ENCODE measurements around the gene NUP107. TPM values are rescaled to one million over a fixed set of nuclear protein-coding genes. Genes with fewer than 3 reads are reported as not detected.

NUP107 gene
- total and polyA plus RNA-seq, 2 donors (not counting 1 experiment from before 2014, with no cell fraction given), result 23.2 to 77.3 TPM

DNA sequence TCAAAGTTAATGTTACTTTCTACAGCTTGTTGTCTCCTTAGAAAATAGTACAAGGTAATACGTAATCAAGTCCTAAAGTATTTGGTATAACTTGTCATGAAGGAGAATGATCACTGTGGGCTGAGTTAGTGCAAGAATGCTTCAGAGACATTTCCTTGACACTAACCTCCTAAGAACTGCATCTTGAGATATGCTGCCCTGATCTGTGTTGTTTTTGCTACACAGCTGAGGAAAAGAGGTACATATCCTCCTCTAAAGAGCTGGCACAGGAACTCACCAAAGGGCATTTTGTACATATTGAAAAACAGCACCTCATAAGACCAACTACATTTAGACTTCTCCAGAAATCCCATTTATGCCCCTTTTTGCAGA is 47.4 kb upstream of the NUP107 start:
- Mint-ChIP-seq H3K4me3 (peak overlapping the region; percentile 67), H3K9me3 (ENCODE audit: insufficient read depth) (no peaks in the 10 kb centered on the region), H3K4me1 (peaks cover 77% of the 10 kb centered on the region), H3K27ac (peak overlapping the region; percentile 85), H3K27me3 (no peaks in the 10 kb centered on the region)
- Histone ChIP-seq H3K79me2 (ENCODE audit: control insufficient read depth, insufficient read depth, low read length) (peaks cover 99% of the 10 kb centered on the region), H3K9ac (ENCODE audit: low read length) (no peak overlapping the region), H3K4me3 (ENCODE audit: control extremely low read depth in 1 of 5, extremely low read depth in 1 of 5, insufficient read depth in 1 of 5, low read depth in 2 of 5, low read length in 4 of 5) (no peak overlapping the region), H3K4me2 (replicated peaks; ENCODE audit: low read depth, low read length, poor library complexity, severe bottlenecking) (peak overlapping the region; percentile 5), H3K9me3 (ENCODE audit: control extremely low read depth in 1 of 3, control insufficient read depth in 2 of 3, insufficient read depth in 1 of 3, low read length in 2 of 3) (no peaks in the 10 kb centered on the region), H3K27me3 (replicated peaks in 1 of 4; ENCODE audit: control extremely low read depth in 1 of 4, control insufficient read depth in 3 of 4, insufficient read depth in 4 of 4, low read length in 3 of 4) (no peaks in the 10 kb centered on the region), H3K36me3 (replicated peaks in 1 of 2; ENCODE audit: control extremely low read depth in 1 of 2, control insufficient read depth in 1 of 2, extremely low read depth in 1 of 2, insufficient read depth in 2 of 2, low read length in 1 of 2) (peaks cover 3 to 5% of the 10 kb centered on the region in 2 experiments), H4K20me1 (ENCODE audit: control insufficient read depth, insufficient read depth, low read length, poor library complexity, severe bottlenecking) (peaks cover 71% of the 10 kb centered on the region), H3K4me1 (ENCODE audit: control insufficient read depth in 2 of 2, insufficient read depth in 2 of 2, low read length in 2 of 2) (peaks cover 47 to 61% of the 10 kb centered on the region in 2 donors), H3K27ac (ENCODE audit: low read length in 2 of 2) (peak overlapping the region in 1 of 2 donors; percentile 77), H2AFZ (ENCODE audit: insufficient read depth, low read depth, low read length, poor library complexity, severe bottlenecking) (no peak overlapping the region)
- ChIA-PET POLR2A (no interaction called here), CTCF (interaction anchor here (0.7 to 1.8 kb wide), 4 partner anchors 220 to 283 kb away, joined by 3 to 7 read pairs (median 4); no protein-coding TSS in a partner anchor)
- intact Hi-C loops (cut with micrococcal nuclease), result no loop called here
- WGBS (ENCODE audit: insufficient coverage), result no CpG with 5 or more reads among the region's 1 CpG
- no peak for ATAC-seq (ENCODE audit: low read depth)
- TF ChIP-seq EZH2 (IDR thresholded peaks at IDR 0.05; ENCODE audit: borderline replicate concordance, insufficient read depth, low read depth, low read length, poor library complexity, severe bottlenecking), result no peak
- TF ChIP-seq, protein P1, sequence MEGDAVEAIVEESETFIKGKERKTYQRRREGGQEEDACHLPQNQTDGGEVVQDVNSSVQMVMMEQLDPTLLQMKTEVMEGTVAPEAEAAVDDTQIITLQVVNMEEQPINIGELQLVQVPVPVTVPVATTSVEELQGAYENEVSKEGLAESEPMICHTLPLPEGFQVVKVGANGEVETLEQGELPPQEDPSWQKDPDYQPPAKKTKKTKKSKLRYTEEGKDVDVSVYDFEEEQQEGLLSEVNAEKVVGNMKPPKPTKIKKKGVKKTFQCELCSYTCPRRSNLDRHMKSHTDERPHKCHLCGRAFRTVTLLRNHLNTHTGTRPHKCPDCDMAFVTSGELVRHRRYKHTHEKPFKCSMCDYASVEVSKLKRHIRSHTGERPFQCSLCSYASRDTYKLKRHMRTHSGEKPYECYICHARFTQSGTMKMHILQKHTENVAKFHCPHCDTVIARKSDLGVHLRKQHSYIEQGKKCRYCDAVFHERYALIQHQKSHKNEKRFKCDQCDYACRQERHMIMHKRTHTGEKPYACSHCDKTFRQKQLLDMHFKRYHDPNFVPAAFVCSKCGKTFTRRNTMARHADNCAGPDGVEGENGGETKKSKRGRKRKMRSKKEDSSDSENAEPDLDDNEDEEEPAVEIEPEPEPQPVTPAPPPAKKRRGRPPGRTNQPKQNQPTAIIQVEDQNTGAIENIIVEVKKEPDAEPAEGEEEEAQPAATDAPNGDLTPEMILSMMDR (IDR thresholded peaks at IDR 0.05), result no peak
- DNase-seq, result no peak

DNA sequence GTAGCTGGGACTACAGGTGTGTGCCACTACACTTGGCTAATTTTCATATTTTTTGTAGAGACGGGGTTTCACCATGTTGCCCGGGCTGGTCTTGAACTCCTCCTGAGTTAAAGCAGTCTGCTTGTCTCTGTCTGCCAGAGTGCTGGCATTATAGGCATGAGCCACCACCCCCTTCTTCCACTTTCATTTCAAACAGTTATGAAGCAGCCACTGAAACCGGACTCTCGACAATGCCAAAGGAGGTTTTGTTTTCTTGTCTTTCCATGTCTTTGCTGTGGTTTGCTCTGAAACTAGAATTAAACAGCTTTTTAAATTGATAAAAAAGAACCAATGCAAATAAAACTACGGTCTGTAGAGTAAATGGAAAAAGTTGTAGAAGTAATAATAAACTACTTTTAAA is 45.6 kb upstream of the NUP107 start:
- CTCF ChIA-PET, result no interaction called here
- POLR2A ChIA-PET, result no interaction called here
- peaks cover 3 to 5% of the 10 kb centered on the region in 2 experiments for H3K36me3 ChIP-seq (replicated peaks in 1 of 2; ENCODE audit: control extremely low read depth in 1 of 2, control insufficient read depth in 1 of 2, extremely low read depth in 1 of 2, insufficient read depth in 2 of 2, low read length in 1 of 2)

More for the DNA sequence above, 45.6 kb upstream of the NUP107 start:
- peak; percentile 62 for DNase-seq
- Mint-ChIP-seq H3K4me1 (peaks cover 72% of the 10 kb centered on the region), H3K9me3 (ENCODE audit: insufficient read depth) (no peaks in the 10 kb centered on the region), H3K4me3 (peak overlapping the region; percentile 72), H3K27ac (peak overlapping the region; percentile 78), H3K27me3 (no peaks in the 10 kb centered on the region)
- TF ChIP-seq, protein P1 (IDR thresholded peaks at IDR 0.05), result no peak
- TF ChIP-seq EZH2 (IDR thresholded peaks at IDR 0.05; ENCODE audit: borderline replicate concordance, insufficient read depth, low read depth, low read length, poor library complexity, severe bottlenecking), result no peak
- H3K79me2 ChIP-seq (ENCODE audit: control insufficient read depth, insufficient read depth, low read length), result peaks cover 99% of the 10 kb centered on the region
- no peaks in the 10 kb centered on the region for H3K27me3 ChIP-seq (replicated peaks in 1 of 4; ENCODE audit: control extremely low read depth in 1 of 4, control insufficient read depth in 3 of 4, insufficient read depth in 4 of 4, low read length in 3 of 4)
- peak; percentile 79 for ATAC-seq (ENCODE audit: low read depth)
- H3K9me3 ChIP-seq (ENCODE audit: control extremely low read depth in 1 of 3, control insufficient read depth in 2 of 3, insufficient read depth in 1 of 3, low read length in 2 of 3), result no peaks in the 10 kb centered on the region
- H3K27ac ChIP-seq (ENCODE audit: low read length in 2 of 2), result peak overlapping the region in 1 of 2 donors; percentile 77
- H3K9ac ChIP-seq (ENCODE audit: low read length), result peak overlapping the region; percentile 62
- peaks cover 41 to 53% of the 10 kb centered on the region in 2 donors for H3K4me1 ChIP-seq (ENCODE audit: control insufficient read depth in 2 of 2, insufficient read depth in 2 of 2, low read length in 2 of 2)
- WGBS (ENCODE audit: insufficient coverage), result 0% methylated on average over 2 of the region's 5 CpGs
- H3K4me3 ChIP-seq (ENCODE audit: control extremely low read depth in 1 of 5, extremely low read depth in 1 of 5, insufficient read depth in 1 of 5, low read depth in 2 of 5, low read length in 4 of 5), result peak overlapping the region in 1 of 5 experiments; percentile 18
- intact Hi-C loops (cut with micrococcal nuclease), result loop anchor here (2.0 kb wide), 1 partner anchor 30 kb away; the partner anchor contains the start of gene RAP1B
- H4K20me1 ChIP-seq (ENCODE audit: control insufficient read depth, insufficient read depth, low read length, poor library complexity, severe bottlenecking), result peaks cover 73% of the 10 kb centered on the region
- peak overlapping the region; percentile 67 for H3K4me2 ChIP-seq (replicated peaks; ENCODE audit: low read depth, low read length, poor library complexity, severe bottlenecking)
- no peak overlapping the region for H2AFZ ChIP-seq (ENCODE audit: insufficient read depth, low read depth, low read length, poor library complexity, severe bottlenecking)
